KMS-11 (cell line): ENCODE results near the gene RAP1GAP2.
A peak's percentile ranks its signal among the peaks of the same experiment; 100 is the strongest.

Source experiments
- H2AFZ ChIP-seq: fragments of 200-600 bp; sonication (generic); 2 replicates; pipeline ENCODE4 v1.6.1; 2016; ENCODE audit warnings: antibody characterized with exemption, mixed run types, low read depth
- H3K27ac ChIP-seq: fragments of 200-600 bp; sonication (generic); 2 replicates; pipeline ENCODE4 v1.6.1; 2016; ENCODE audit warnings: mild to moderate bottlenecking, mixed run types
- H3K27me3 ChIP-seq: fragments of 200-600 bp; sonication (generic); 2 replicates; pipeline ENCODE4 v1.6.1; 2017; ENCODE audit warnings: mild to moderate bottlenecking, low read depth, mixed run types, moderate library complexity; ENCODE audit not compliant: insufficient read depth
- H3K36me3 ChIP-seq: fragments of 200-600 bp; sonication (generic); 2 replicates; pipeline ENCODE4 v1.6.1; 2017; ENCODE audit warnings: mild to moderate bottlenecking, mixed run types; ENCODE audit not compliant: insufficient read depth
- H3K4me1 ChIP-seq: fragments of 200-600 bp; sonication (generic); 2 replicates; pipeline ENCODE4 v1.6.1; 2016; ENCODE audit warnings: mild to moderate bottlenecking, low read depth, mixed run types; ENCODE audit not compliant: poor library complexity, severe bottlenecking
- H3K4me2 ChIP-seq: fragments of 200-600 bp; sonication (generic); 2 replicates; pipeline ENCODE4 v1.7.0; 2016; ENCODE audit warnings: mild to moderate bottlenecking, mixed run types
- H3K4me3 ChIP-seq: fragments of 200-600 bp; sonication (generic); IDR thresholded peaks from 2 replicates; pipeline ENCODE4 v1.6.1; 2017; ENCODE audit warnings: low read depth, low read length, mixed read lengths; ENCODE audit not compliant: insufficient read depth
- H3K79me2 ChIP-seq: fragments of 200-600 bp; sonication (generic); 2 replicates; pipeline ENCODE4 v1.6.1; 2016; ENCODE audit warnings: low read depth, mixed run types; ENCODE audit not compliant: insufficient read depth
- H3K9ac ChIP-seq: fragments of 200-600 bp; sonication (generic); 2 replicates; pipeline ENCODE4 v1.6.1; 2016; ENCODE audit warnings: mild to moderate bottlenecking, mixed run types
- H4K20me1 ChIP-seq: fragments of 200-600 bp; sonication (generic); 2 replicates; pipeline ENCODE4 v1.6.1; 2016; ENCODE audit warnings: mild to moderate bottlenecking, mixed run types; ENCODE audit not compliant: insufficient read depth
- TF ChIP-seq, protein P1 (sequence below): fragments of 200-600 bp; sonication (generic); conservative IDR thresholded peaks from 2 replicates; pipeline ENCODE4 v1.6.1; 2017; ENCODE audit warnings: low read depth, mild to moderate bottlenecking, antibody characterized with exemption, low read length, moderate library complexity, mixed read lengths

Gene RAP1GAP2

GRCh38 chr17:2926019-2926650 lies 129.9 kb downstream of the RAP1GAP2 start:
- H3K27me3 ChIP-seq = peaks cover 42% of the 10 kb centered on the region
- no peaks in the 10 kb centered on the region for H3K36me3 ChIP-seq
- no peak overlapping the region for H3K9ac ChIP-seq
- no peaks in the 10 kb centered on the region for H3K4me1 ChIP-seq
- no peak overlapping the region for H3K4me2 ChIP-seq
- no peak overlapping the region for H2AFZ ChIP-seq
- TF ChIP-seq, protein P1, sequence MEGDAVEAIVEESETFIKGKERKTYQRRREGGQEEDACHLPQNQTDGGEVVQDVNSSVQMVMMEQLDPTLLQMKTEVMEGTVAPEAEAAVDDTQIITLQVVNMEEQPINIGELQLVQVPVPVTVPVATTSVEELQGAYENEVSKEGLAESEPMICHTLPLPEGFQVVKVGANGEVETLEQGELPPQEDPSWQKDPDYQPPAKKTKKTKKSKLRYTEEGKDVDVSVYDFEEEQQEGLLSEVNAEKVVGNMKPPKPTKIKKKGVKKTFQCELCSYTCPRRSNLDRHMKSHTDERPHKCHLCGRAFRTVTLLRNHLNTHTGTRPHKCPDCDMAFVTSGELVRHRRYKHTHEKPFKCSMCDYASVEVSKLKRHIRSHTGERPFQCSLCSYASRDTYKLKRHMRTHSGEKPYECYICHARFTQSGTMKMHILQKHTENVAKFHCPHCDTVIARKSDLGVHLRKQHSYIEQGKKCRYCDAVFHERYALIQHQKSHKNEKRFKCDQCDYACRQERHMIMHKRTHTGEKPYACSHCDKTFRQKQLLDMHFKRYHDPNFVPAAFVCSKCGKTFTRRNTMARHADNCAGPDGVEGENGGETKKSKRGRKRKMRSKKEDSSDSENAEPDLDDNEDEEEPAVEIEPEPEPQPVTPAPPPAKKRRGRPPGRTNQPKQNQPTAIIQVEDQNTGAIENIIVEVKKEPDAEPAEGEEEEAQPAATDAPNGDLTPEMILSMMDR = no peak
- H3K27ac ChIP-seq = no peak overlapping the region
- H4K20me1 ChIP-seq = no peaks in the 10 kb centered on the region
- no peak overlapping the region for H3K4me3 ChIP-seq
- H3K79me2 ChIP-seq = no peaks in the 10 kb centered on the region

GRCh38 chr17:2928294-2928890 lies 132.2 kb downstream of the RAP1GAP2 start:
- no peaks in the 10 kb centered on the region for H3K4me1 ChIP-seq

DNA sequence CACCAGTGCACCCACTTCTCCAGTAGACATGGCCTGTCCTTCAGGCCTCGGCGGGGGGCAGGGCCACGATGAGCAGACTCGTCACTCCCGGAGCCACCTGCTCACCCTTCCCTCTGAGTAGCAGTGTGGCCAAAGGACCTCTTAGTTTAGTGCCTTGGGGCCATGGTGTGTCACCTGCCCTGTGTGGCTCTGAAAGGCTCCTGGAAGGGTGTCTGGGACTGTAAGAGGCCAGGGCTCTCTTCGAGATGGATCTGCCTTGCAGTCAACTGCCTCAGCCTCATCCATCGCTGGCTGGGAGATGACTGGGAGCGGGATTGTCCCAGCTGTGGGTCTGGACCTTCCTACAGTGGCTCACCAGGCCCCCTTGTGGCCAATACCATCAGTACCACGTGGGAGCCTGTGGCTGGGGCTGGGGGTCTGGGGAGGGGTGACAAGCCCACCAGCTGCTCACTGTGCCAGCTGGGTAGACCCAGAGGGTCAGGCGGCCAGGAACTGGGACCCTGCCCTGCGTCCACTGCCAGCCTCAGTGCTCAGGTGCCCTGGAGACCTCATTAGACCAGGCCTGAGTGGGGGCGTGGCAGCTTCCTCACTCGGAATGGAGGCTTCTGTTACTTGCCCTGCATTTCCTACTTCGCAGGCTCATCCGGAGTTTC lies 133.8 kb downstream of the RAP1GAP2 start:
- no peak overlapping the region for H3K9ac ChIP-seq
- no peak overlapping the region for H3K27ac ChIP-seq
- no peaks in the 10 kb centered on the region for H3K36me3 ChIP-seq

More at GRCh38 chr17:2928294-2928890, 132.2 kb downstream of the RAP1GAP2 start:
- H4K20me1 ChIP-seq = no peaks in the 10 kb centered on the region
- H3K4me3 ChIP-seq = no peak overlapping the region
- no peaks in the 10 kb centered on the region for H3K36me3 ChIP-seq
- H2AFZ ChIP-seq = no peak overlapping the region
- TF ChIP-seq, protein P1 = no peak
- H3K9ac ChIP-seq = no peak overlapping the region
- H3K79me2 ChIP-seq = no peaks in the 10 kb centered on the region
- H3K4me2 ChIP-seq = no peak overlapping the region
- peaks cover 27% of the 10 kb centered on the region; the same call in 1 of the 2 replicates for H3K27me3 ChIP-seq
- no peak overlapping the region for H3K27ac ChIP-seq

GRCh38 chr17:2931876-2932275 lies 135.6 kb downstream of the RAP1GAP2 start:
- H2AFZ ChIP-seq = no peak overlapping the region
- H3K36me3 ChIP-seq = no peaks in the 10 kb centered on the region
- no peaks in the 10 kb centered on the region for H3K79me2 ChIP-seq
- no peaks in the 10 kb centered on the region for H4K20me1 ChIP-seq
- H3K4me2 ChIP-seq = no peak overlapping the region
- H3K27ac ChIP-seq = no peak overlapping the region
- TF ChIP-seq, protein P1 = no peak
- H3K27me3 ChIP-seq = peaks cover 16% of the 10 kb centered on the region; the same call in 1 of the 2 replicates
- no peak overlapping the region for H3K4me3 ChIP-seq
- no peak overlapping the region for H3K9ac ChIP-seq
- no peaks in the 10 kb centered on the region for H3K4me1 ChIP-seq

More for the DNA sequence above, 133.8 kb downstream of the RAP1GAP2 start:
- Histone ChIP-seq H3K79me2 (no peaks in the 10 kb centered on the region), H3K27me3 (peaks cover 23% of the 10 kb centered on the region; the same call in 1 of the 2 replicates), H4K20me1 (no peaks in the 10 kb centered on the region), H3K4me3 (no peak overlapping the region), H3K4me1 (no peaks in the 10 kb centered on the region), H3K4me2 (no peak overlapping the region), H2AFZ (no peak overlapping the region; the same call in 1 of the 2 replicates)
- TF ChIP-seq, protein P1 = peak; percentile 61
